Karpas-422 (cell line): ENCODE data around the gene ENDOU. TPM values are rescaled to one million over a fixed set of nuclear protein-coding genes. Genes with fewer than 3 reads are reported as not detected.
A peak's percentile ranks its signal among the peaks of the same experiment; 100 is the strongest.

ENCODE experiments used
- DNase-seq: peaks from one replicate; pipeline ENCODE4 v3.0.0-alpha.2; 2015
- H2AFZ ChIP-seq: fragments of 200-600 bp; sonication (generic); 2 replicates; pipeline ENCODE4 v1.6.1; 2014; ENCODE audit warnings: antibody characterized with exemption, low read length, mixed read lengths
- H3K27ac ChIP-seq: fragments of 200-600 bp; sonication (generic); 2 replicates; pipeline ENCODE4 v1.5.1; 2014; ENCODE audit warnings: mild to moderate bottlenecking, low read length, moderate library complexity
- H3K27me3 ChIP-seq: fragments of 200-600 bp; sonication (generic); 2 replicates; pipeline ENCODE4 v1.6.1; 2014; ENCODE audit warnings: low read length, mixed read lengths
- H3K36me3 ChIP-seq: fragments of 200-600 bp; sonication (generic); 2 replicates; pipeline ENCODE4 v1.6.1; 2014; ENCODE audit warnings: low read length, mixed read lengths; ENCODE audit not compliant: insufficient read depth
- H3K4me1 ChIP-seq: fragments of 200-600 bp; sonication (generic); 2 replicates; pipeline ENCODE4 v1.6.1; 2014; ENCODE audit warnings: mild to moderate bottlenecking, low read length, mixed read lengths
- H3K4me2 ChIP-seq: fragments of 200-600 bp; sonication (generic); 2 replicates; pipeline ENCODE4 v1.6.1; 2014; ENCODE audit warnings: low read length, low read depth, mild to moderate bottlenecking; ENCODE audit not compliant: poor library complexity, severe bottlenecking
- H3K4me3 ChIP-seq: fragments of 200-600 bp; sonication (generic); 2 replicates; pipeline ENCODE4 v1.5.1; 2014; ENCODE audit warnings: mild to moderate bottlenecking, antibody characterized with exemption, low read length, mixed read lengths
- H3K79me2 ChIP-seq: fragments of 200-600 bp; sonication (generic); 2 replicates; pipeline ENCODE4 v1.6.1; 2014; ENCODE audit warnings: mild to moderate bottlenecking, low read length, mixed read lengths
- H3K9ac ChIP-seq: fragments of 200-600 bp; sonication (generic); 2 replicates; pipeline ENCODE4 v1.6.0; 2014; ENCODE audit warnings: low read length
- H3K9me2 ChIP-seq: fragments of 200-600 bp; sonication (generic), shearing (Covaris generic); replicated peaks from 2 replicates; pipeline ENCODE4 v1.6.0; 2014; ENCODE audit warnings: mild to moderate bottlenecking, low read length, moderate library complexity; ENCODE audit not compliant: insufficient read depth
- H3K9me3 ChIP-seq: fragments of 300-700, 200-600 bp; sonication (generic); 2 replicates; pipeline ENCODE4 v1.6.1; 2014; ENCODE audit warnings: low read length, mixed read lengths
- H4K20me1 ChIP-seq: fragments of 200-600 bp; sonication (generic); 2 replicates; pipeline ENCODE4 v1.6.1; 2014; ENCODE audit warnings: mild to moderate bottlenecking, antibody characterized with exemption, low read length, low read depth; ENCODE audit not compliant: insufficient read depth
- total RNA-seq: library from RNA; depleted of rRNA; stranded (reverse); fragments of >200 nt; shearing (Covaris generic); gene quantifications from 2 replicates; pipeline ENCODE4 v1.2.3, GENCODE V29; 2014; ENCODE audit warnings: low replicate concordance

ENDOU gene
- total RNA-seq, 1 experiment from 2014 or later: 1.2 TPM

DNA sequence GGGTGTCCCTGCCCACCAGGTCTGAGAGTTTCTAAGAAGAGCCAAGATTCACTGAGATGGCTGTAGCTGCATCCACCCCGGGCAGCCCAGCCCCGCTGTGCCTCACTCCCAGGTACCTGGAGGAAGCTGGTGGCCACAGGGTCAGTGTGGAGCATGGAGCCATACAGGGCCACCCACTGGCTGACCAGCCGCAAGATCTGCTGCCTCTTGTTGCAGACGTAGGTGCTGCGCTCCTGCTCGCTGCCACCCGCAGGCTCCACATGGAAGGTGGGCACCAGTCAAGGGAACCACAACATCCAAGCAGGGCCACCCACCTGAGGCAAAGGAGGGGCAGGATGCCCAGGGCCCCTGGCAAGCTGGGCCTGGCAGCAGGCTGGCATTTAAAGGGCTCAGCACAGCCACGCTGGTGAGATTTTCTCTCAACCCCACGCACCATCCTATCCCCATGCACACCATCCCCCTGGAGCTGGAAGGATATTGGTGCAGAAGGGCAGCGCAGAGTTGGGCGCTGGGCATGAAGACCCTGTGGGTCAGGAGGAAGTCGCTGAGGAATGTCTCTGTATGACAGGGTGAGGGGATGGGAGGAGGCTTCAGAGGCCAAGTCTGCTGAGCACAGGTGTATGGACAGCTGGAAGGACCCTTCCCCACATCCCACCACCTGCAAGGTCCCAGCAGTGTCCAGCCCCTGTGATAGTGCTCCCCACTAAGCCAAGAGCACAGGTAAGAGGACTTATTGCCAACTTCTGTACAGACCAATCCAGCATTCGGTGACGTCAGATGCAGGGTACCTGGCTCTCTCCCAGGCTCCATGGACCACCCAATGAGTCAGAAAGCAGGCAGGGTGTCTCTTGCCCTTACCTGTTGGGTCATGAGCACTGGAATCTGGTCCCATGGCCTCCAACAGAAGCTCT is 22.6 kb upstream of the ENDOU start:
- no peaks in the 10 kb centered on the region for H3K36me3 ChIP-seq
- no peaks in the 10 kb centered on the region for H3K9me3 ChIP-seq
- 0 out of 2 replicates have a peak, but pooled peaks cover 3% of the 10 kb centered on the region for H4K20me1 ChIP-seq
- H3K9me2 ChIP-seq: no peaks in the 10 kb centered on the region
- H3K4me3 ChIP-seq: no peak overlapping the region
- H3K4me2 ChIP-seq: no peak overlapping the region
- H3K79me2 ChIP-seq: no peaks in the 10 kb centered on the region
- H2AFZ ChIP-seq: no peak overlapping the region
- peaks cover 24% of the 10 kb centered on the region for H3K4me1 ChIP-seq
- H3K27ac ChIP-seq: no peak overlapping the region
- H3K9ac ChIP-seq: no peak overlapping the region
- no peaks in the 10 kb centered on the region for H3K27me3 ChIP-seq
- DNase-seq: no peak

DNA sequence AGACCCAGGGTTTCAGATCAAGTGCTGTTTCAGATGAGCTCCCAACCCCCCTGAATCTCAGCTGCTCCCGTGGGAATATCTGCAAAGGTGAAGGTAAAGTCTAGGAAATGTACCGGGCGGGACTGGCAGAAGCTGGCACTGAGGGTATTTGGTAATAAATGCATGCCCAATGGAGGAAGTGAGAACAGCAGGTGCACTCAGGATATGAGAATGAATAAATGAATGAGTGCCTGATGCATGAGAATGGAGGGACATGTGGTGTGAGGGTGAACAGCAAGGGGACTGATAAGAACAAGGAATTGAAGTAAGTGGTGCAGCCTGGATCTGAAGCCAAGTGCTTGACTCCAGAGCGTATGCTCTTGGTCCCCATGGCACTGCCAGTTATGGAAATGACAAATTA is 21.8 kb upstream of the ENDOU start:
- Histone ChIP-seq H3K79me2 (no peaks in the 10 kb centered on the region), H3K4me2 (no peak overlapping the region), H3K9me2 (no peaks in the 10 kb centered on the region), H3K27me3 (no peaks in the 10 kb centered on the region), H3K4me1 (peaks cover 23% of the 10 kb centered on the region), H3K9ac (no peak overlapping the region), H3K4me3 (no peak overlapping the region), H4K20me1 (0 out of 2 replicates have a peak, but pooled peaks cover 8% of the 10 kb centered on the region), H3K36me3 (no peaks in the 10 kb centered on the region), H3K27ac (no peak overlapping the region), H3K9me3 (no peaks in the 10 kb centered on the region), H2AFZ (no peak overlapping the region)
- peak; percentile 58 for DNase-seq

DNA sequence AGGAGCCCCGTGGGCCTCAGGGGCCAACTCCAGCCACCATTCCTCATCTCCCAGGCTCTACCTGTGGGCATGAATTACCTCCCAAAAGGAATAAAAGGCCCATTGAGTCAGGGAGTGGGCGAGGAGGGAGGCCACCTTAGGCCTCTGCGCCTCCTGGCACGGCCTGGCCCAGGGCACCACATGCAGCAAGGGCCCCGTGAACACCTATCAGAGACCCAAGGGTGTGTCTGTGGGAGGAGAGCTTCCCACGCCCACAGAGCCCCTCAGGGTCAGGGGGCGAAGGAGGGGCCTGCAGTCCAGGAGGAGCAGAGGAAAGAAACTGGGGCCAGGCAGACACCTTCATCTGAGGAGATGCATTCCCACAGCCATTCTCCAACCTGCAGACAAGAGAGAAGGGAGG is 21.2 kb upstream of the ENDOU start:
- Histone ChIP-seq H3K4me3 (no peak overlapping the region), H3K9ac (no peak overlapping the region), H4K20me1 (0 out of 2 replicates have a peak, but pooled peaks cover 8% of the 10 kb centered on the region), H3K27ac (no peak overlapping the region), H3K79me2 (no peaks in the 10 kb centered on the region), H2AFZ (no peak overlapping the region), H3K9me2 (no peaks in the 10 kb centered on the region), H3K4me1 (peaks cover 28% of the 10 kb centered on the region), H3K36me3 (no peaks in the 10 kb centered on the region), H3K4me2 (no peak overlapping the region), H3K27me3 (no peaks in the 10 kb centered on the region), H3K9me3 (no peaks in the 10 kb centered on the region)
- DNase-seq: no peak

DNA sequence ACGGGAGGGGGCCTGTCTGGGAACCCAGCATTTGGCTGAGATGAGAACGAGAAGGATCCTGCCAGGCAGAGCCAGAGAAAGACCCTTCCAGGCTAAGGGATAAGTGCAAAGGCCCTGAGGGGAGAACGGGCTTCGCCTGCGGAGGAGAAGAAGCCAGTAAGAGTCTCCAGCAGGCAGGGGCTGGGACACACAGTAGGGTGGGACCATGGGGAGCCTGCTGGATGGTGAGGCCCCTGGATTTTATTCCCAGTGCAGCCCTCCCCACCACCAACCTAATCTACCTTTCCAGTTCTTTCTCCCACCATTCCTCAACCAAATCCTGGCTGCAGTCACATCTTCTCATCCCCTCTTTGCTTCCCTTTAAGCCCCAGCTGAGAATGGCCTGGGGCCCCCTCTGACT is 20.8 kb upstream of the ENDOU start:
- Histone ChIP-seq H3K9me2 (no peaks in the 10 kb centered on the region), H3K36me3 (no peaks in the 10 kb centered on the region), H4K20me1 (0 out of 2 replicates have a peak, but pooled peaks cover 8% of the 10 kb centered on the region), H3K27me3 (no peaks in the 10 kb centered on the region), H3K4me2 (no peak overlapping the region), H3K9me3 (no peaks in the 10 kb centered on the region), H3K27ac (no peak overlapping the region), H3K4me3 (no peak overlapping the region), H2AFZ (no peak overlapping the region), H3K79me2 (no peaks in the 10 kb centered on the region), H3K9ac (no peak overlapping the region), H3K4me1 (peaks cover 32% of the 10 kb centered on the region)
- DNase-seq: no peak

DNA sequence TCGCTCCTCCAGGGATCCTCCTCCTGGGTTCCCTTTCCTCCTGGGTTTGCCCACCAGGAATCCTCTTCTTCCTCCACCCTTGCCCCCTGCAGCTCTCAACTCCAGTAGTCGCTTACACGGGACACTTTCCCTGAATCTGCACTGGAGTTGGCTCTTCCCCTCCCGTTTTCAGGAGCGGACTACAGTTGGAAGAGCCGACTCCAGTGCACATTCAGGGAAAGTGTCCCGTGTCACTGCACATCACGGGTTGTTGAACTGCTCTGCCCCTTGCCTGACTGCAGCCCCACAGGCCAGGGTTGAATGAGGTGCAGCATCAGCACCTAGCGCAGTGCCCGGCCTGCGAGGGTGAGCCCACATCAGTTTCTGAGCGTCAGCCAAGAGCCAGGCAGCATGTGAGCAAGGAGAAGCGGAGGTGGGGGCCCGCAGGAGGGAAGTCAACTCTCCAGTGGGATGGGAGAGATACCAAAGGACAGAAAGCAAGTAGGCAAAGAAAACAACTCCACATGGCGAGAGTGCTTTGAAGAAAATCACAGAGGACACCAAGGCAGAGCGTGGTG is 20.3 kb upstream of the ENDOU start:
- Histone ChIP-seq H3K36me3 (no peaks in the 10 kb centered on the region), H3K9ac (no peak overlapping the region), H3K4me1 (peaks cover 37% of the 10 kb centered on the region), H4K20me1 (0 out of 2 replicates have a peak, but pooled peaks cover 8% of the 10 kb centered on the region), H3K4me2 (no peak overlapping the region), H3K9me2 (no peaks in the 10 kb centered on the region), H3K4me3 (no peak overlapping the region), H3K79me2 (no peaks in the 10 kb centered on the region), H3K9me3 (no peaks in the 10 kb centered on the region), H2AFZ (no peak overlapping the region), H3K27ac (no peak overlapping the region), H3K27me3 (no peaks in the 10 kb centered on the region)
- DNase-seq: no peak

DNA sequence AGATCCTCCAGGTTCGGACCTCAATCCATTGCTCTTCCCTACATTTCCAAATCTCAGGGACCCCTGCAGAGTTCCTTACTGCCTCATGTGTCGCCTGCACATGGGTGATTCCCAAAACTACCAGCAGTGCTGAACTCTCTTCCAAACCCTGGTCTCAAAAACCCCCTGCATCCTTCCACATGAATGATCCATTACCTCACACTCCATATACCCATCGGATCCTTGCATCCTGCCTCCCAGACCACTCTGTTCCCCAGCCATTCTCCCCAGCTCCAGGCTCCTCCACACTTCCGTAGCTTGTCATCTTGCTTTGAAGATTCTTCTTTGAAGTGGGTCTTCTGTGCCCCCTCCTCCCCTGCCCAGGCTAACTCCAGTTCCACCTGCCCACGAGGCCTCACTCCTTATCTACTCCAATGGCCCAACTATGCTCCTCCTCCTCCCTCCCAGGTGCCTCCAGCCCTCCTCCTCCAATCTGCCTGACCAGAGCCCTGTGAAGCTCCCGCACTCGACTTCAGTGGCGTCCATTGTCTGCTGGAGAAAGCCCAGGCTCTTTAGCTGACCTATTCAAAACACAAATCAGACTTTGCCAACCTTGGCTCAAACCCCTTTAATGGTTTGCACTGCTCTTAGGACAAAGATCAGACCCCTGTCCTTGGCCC is 19.6 kb upstream of the ENDOU start:
- Histone ChIP-seq H4K20me1 (0 out of 2 replicates have a peak, but pooled peaks cover 8% of the 10 kb centered on the region), H2AFZ (no peak overlapping the region), H3K4me3 (no peak overlapping the region), H3K79me2 (no peaks in the 10 kb centered on the region), H3K9me2 (no peaks in the 10 kb centered on the region), H3K4me1 (peaks cover 44% of the 10 kb centered on the region), H3K27ac (no peak overlapping the region), H3K27me3 (no peaks in the 10 kb centered on the region), H3K36me3 (no peaks in the 10 kb centered on the region), H3K9me3 (no peaks in the 10 kb centered on the region), H3K4me2 (no peak overlapping the region), H3K9ac (no peak overlapping the region)
- no peak for DNase-seq

DNA sequence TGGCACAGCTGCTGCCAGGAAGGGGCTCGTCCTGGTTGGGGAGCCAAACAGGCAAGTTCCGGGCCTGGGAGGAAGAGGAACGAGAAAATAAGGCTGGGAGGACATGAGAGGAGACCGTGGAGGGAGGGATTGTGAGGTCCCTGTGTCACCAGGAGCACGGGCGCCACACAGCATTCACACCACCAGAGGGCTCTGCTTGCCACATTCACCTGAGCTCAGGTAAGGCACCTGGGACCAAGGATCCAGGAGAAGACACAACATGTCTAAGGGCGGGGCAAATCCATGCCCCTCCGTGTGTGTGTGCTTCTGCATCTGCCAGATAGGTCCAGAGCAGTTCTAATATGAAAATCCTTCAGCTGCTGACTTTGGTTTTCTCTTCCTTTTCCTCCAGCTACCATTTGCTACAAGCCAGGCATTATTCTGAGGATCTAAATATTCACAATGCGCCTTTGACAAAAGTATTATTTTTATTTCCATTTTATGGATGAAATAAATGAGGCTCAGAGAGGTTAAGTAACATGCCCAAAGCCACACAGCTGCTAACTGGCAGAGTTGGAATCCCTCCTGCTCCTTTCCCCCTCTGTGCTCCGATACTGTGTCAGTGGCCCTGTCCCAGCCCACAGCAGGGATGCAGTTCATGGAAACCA is 18.8 kb upstream of the ENDOU start:
- Histone ChIP-seq H3K27ac (no peak overlapping the region), H3K4me1 (peaks cover 52% of the 10 kb centered on the region), H3K79me2 (no peaks in the 10 kb centered on the region), H3K9ac (no peak overlapping the region), H3K4me2 (no peak overlapping the region), H4K20me1 (0 out of 2 replicates have a peak, but pooled peaks cover 8% of the 10 kb centered on the region), H3K36me3 (no peaks in the 10 kb centered on the region), H2AFZ (no peak overlapping the region), H3K9me3 (no peaks in the 10 kb centered on the region), H3K27me3 (no peaks in the 10 kb centered on the region), H3K9me2 (no peaks in the 10 kb centered on the region), H3K4me3 (no peak overlapping the region)
- DNase-seq: peak; percentile 69
